Neural progenitor cell (in vitro differentiated cells): Measurements from ENCODE around the gene ADGRA1. TPM values are rescaled to one million over a fixed set of nuclear protein-coding genes. Genes with fewer than 3 reads are reported as not detected.

ENCODE experiments used
- DNase-seq: peaks from one replicate; pipeline ENCODE4 v3.0.0-alpha.2; 2016; ENCODE audit warnings: low spot score
- H2AFZ ChIP-seq: fragments of 200-600 bp; sonication (generic); replicated peaks from 2 replicates; pipeline ENCODE4 v1.6.1; 2016; ENCODE audit warnings: antibody characterized with exemption
- H3F3A ChIP-seq: fragments of 200-600 bp; sonication (generic); 2 replicates; pipeline ENCODE4 v1.6.1; 2016; ENCODE audit warnings: antibody characterized with exemption, low read depth
- H3K27ac ChIP-seq: fragments of 200-600 bp; sonication (generic); 2 replicates; pipeline ENCODE4 v1.5.1; 2016; ENCODE audit warnings: mild to moderate bottlenecking
- H3K27me3 ChIP-seq: fragments of 200-600 bp; sonication (generic); 2 replicates; pipeline ENCODE4 v1.6.1; 2016; ENCODE audit warnings: mild to moderate bottlenecking, moderate library complexity
- H3K36me3 ChIP-seq: fragments of 200-600 bp; sonication (generic); 2 replicates; pipeline ENCODE4 v1.5.1; 2016
- H3K4me1 ChIP-seq: fragments of 200-600 bp; sonication (generic); 2 replicates; pipeline ENCODE4 v1.6.1; 2016; ENCODE audit warnings: mixed run types
- H3K4me2 ChIP-seq: fragments of 200-600 bp; sonication (generic); 2 replicates; pipeline ENCODE4 v1.6.1; 2016
- H3K4me3 ChIP-seq: fragments of 200-600 bp; sonication (generic); 2 replicates; pipeline ENCODE4 v1.5.1; 2016
- H3K79me2 ChIP-seq: fragments of 200-600 bp; sonication (generic); 2 replicates; pipeline ENCODE4 v1.6.1; 2016; ENCODE audit warnings: low read depth
- H3K9ac ChIP-seq: fragments of 200-600 bp; sonication (generic); 2 replicates; pipeline ENCODE4 v1.6.1; 2016
- H3K9me3 ChIP-seq: fragments of 200-600 bp; sonication (generic); 2 replicates; pipeline ENCODE4 v1.5.1; 2016; ENCODE audit warnings: low read depth
- H4K20me1 ChIP-seq: fragments of 200-600 bp; sonication (generic); 2 replicates; pipeline ENCODE4 v1.6.1; 2016; ENCODE audit warnings: low read depth
- H3K27ac Mint-ChIP-seq: 3 replicates; pipeline ENCODE4 v1.8.0; 2021; ENCODE audit warnings: mixed read lengths
- H3K27me3 Mint-ChIP-seq: 2 replicates; pipeline ENCODE4 v1.8.0; 2022; ENCODE audit warnings: low read depth, mild to moderate bottlenecking, inconsistent platforms, moderate library complexity, mixed read lengths; ENCODE audit not compliant: insufficient read depth
- H3K36me3 Mint-ChIP-seq: 3 replicates; pipeline ENCODE4 v1.8.0; 2021; ENCODE audit warnings: mixed read lengths
- H3K4me1 Mint-ChIP-seq: 3 replicates; pipeline ENCODE4 v1.8.0; 2021; ENCODE audit warnings: mixed read lengths
- H3K4me3 Mint-ChIP-seq: 3 replicates; pipeline ENCODE4 v1.8.0; 2021; ENCODE audit warnings: mild to moderate bottlenecking, moderate library complexity, mixed read lengths
- H3K9me3 Mint-ChIP-seq: 3 replicates; pipeline ENCODE4 v1.8.0; 2020; ENCODE audit warnings: mixed read lengths
- EZH2 ChIP-seq: fragments of 200-600 bp; sonication (generic); IDR thresholded peaks from 2 replicates; pipeline ENCODE4 v1.6.1; 2017; ENCODE audit warnings: antibody characterized with exemption, mild to moderate bottlenecking, moderate library complexity
- EZH2phosphoT487 ChIP-seq: fragments of 200-600 bp; sonication (generic); IDR thresholded peaks from 2 replicates; pipeline ENCODE4 v1.6.1; 2017; ENCODE audit warnings: antibody characterized with exemption
- total RNA-seq: library from RNA; depleted of rRNA; stranded (reverse); fragments of >200 nt; gene quantifications from 2 replicates; pipeline ENCODE4 v1.2.3, GENCODE V29; 2015; ENCODE audit warnings: low replicate concordance
- TF ChIP-seq, protein P1 (sequence below): fragments of 200-600 bp; sonication (generic); IDR thresholded peaks from 2 replicates; pipeline ENCODE4 v1.5.1; 2017; ENCODE audit warnings: antibody characterized with exemption, mild to moderate bottlenecking

ADGRA1 gene
- total RNA-seq, 1 donor from 2014 or later, result not detected

DNA sequence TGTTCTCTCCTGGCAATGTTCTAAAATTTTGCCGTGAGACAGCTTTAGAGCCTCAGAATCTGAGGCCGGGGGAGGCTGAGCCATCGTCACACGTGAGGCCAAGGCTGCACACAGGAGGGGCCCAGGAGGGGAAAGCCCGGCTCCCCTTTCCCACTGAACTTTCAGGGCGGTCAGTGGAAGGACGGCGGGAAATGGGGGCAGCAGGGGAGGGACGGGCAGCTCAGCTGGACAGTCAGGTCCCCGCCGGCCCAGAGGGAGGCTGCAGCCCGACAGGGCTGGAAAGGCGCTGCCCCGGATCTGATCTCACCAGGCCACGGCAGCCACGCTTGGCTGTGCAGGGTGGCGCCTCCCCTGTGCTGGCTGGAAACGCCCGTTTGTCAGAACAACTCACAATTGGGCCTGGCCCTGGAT is 43.3 kb upstream of the ADGRA1 start:
- peaks cover 15% of the 10 kb centered on the region for H3K27me3 Mint-ChIP-seq
- no peaks in the 10 kb centered on the region for H4K20me1 ChIP-seq
- no peak for TF ChIP-seq EZH2
- TF ChIP-seq EZH2phosphoT487, result no peak
- TF ChIP-seq, protein P1, sequence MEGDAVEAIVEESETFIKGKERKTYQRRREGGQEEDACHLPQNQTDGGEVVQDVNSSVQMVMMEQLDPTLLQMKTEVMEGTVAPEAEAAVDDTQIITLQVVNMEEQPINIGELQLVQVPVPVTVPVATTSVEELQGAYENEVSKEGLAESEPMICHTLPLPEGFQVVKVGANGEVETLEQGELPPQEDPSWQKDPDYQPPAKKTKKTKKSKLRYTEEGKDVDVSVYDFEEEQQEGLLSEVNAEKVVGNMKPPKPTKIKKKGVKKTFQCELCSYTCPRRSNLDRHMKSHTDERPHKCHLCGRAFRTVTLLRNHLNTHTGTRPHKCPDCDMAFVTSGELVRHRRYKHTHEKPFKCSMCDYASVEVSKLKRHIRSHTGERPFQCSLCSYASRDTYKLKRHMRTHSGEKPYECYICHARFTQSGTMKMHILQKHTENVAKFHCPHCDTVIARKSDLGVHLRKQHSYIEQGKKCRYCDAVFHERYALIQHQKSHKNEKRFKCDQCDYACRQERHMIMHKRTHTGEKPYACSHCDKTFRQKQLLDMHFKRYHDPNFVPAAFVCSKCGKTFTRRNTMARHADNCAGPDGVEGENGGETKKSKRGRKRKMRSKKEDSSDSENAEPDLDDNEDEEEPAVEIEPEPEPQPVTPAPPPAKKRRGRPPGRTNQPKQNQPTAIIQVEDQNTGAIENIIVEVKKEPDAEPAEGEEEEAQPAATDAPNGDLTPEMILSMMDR, result no peak
- H3K4me2 ChIP-seq, result no peak overlapping the region
- no peak for DNase-seq
- no peak overlapping the region for H3K9ac ChIP-seq
- H3K9me3 Mint-ChIP-seq, result no peaks in the 10 kb centered on the region
- H3K4me1 ChIP-seq, result peaks cover 10% of the 10 kb centered on the region
- H3K4me3 Mint-ChIP-seq, result no peak overlapping the region
- no peak overlapping the region for H3K27ac ChIP-seq
- H3K79me2 ChIP-seq, result no peaks in the 10 kb centered on the region
- H3K27me3 ChIP-seq, result no peaks in the 10 kb centered on the region
- H2AFZ ChIP-seq, result no peak overlapping the region
- no peaks in the 10 kb centered on the region for H3K9me3 ChIP-seq
- no peak overlapping the region for H3K4me3 ChIP-seq
- H3K27ac Mint-ChIP-seq, result peak overlapping the region; percentile 81
- H3K4me1 Mint-ChIP-seq, result peaks cover 40% of the 10 kb centered on the region
- no peaks in the 10 kb centered on the region for H3K36me3 ChIP-seq
- H3K36me3 Mint-ChIP-seq, result no peaks in the 10 kb centered on the region
- peaks cover 14% of the 10 kb centered on the region for H3F3A ChIP-seq

DNA sequence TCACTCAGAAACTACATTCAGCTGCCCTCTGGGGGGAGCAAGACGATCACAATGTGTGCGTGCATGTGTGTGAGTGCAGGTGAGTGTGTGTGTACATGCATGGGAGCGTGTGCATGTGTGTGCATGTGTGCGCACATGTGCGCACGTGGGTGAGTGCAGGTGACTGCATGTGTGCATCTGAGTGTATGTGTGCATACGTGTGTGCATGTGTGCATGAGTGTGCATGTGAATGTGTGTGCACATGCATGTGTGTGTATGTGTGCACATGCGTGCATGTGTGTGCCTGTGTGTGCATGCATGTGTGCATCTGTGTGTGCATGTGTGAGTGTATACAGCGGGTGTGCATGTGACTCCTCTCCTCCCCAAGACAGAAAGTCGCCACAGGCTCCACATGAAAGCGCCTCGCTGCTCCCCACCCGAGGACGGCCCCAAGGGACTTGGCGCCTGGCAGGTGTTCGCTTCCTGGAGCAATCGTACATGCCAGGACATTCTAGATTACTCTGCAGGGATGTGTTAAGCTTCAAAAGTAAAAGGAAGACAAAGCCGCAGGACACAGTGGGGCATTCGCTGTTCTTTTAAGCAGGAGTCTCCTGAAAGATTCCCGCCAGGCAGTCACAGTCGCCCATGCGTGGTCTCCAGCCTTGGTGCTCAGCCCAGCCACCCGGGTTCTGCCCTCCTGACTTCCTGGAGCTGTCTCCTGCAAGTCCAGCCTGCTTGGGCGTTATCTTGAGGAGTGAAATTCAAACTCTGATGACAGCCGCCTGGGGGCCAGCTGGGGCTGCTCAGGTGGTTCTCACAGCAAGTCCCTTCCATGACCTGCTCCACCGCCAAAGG is 42.0 kb upstream of the ADGRA1 start:
- Mint-ChIP-seq H3K4me1 (peaks cover 41% of the 10 kb centered on the region), H3K4me3 (no peak overlapping the region), H3K36me3 (no peaks in the 10 kb centered on the region), H3K27me3 (peaks cover 15% of the 10 kb centered on the region), H3K9me3 (no peaks in the 10 kb centered on the region), H3K27ac (no peak overlapping the region)
- no peak overlapping the region for H3K9ac ChIP-seq
- no peaks in the 10 kb centered on the region for H3K27me3 ChIP-seq
- H3K4me2 ChIP-seq, result no peak overlapping the region
- no peak overlapping the region for H3K27ac ChIP-seq
- no peaks in the 10 kb centered on the region for H3K9me3 ChIP-seq
- no peak overlapping the region for H3K4me3 ChIP-seq
- peak; percentile 46 for DNase-seq
- H3F3A ChIP-seq, result peaks cover 14% of the 10 kb centered on the region
- TF ChIP-seq EZH2phosphoT487, result no peak
- TF ChIP-seq, protein P1, result no peak
- no peak for TF ChIP-seq EZH2
- H3K36me3 ChIP-seq, result no peaks in the 10 kb centered on the region
- no peaks in the 10 kb centered on the region for H3K79me2 ChIP-seq
- peaks cover 10% of the 10 kb centered on the region for H3K4me1 ChIP-seq
- no peaks in the 10 kb centered on the region for H4K20me1 ChIP-seq
- no peak overlapping the region for H2AFZ ChIP-seq

DNA sequence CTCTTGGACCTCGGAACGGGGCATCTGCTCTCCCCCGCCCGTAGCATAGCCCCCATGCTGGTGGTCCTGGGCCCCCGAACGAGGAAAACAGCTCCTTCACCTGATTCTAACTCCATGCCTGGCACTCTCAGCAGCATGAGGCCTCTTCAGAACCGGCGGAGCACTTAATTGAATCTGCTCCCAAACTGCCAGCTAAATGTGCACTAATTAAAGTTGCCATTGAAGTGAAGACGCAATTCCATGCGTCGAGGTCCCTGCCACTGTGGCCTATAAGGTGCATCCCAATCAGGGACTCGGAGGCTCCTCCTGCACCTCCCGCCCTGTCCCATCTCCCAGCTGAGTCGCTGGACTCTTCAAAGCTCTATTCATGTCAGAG is 41.3 kb upstream of the ADGRA1 start:
- Histone ChIP-seq H3K4me3 (no peak overlapping the region), H3K9ac (no peak overlapping the region), H3K36me3 (no peaks in the 10 kb centered on the region), H3K4me1 (peaks cover 10% of the 10 kb centered on the region), H3K4me2 (no peak overlapping the region), H3K27me3 (no peaks in the 10 kb centered on the region), H4K20me1 (no peaks in the 10 kb centered on the region), H3K79me2 (no peaks in the 10 kb centered on the region), H3K27ac (no peak overlapping the region), H2AFZ (no peak overlapping the region), H3F3A (peaks cover 14% of the 10 kb centered on the region), H3K9me3 (no peaks in the 10 kb centered on the region)
- Mint-ChIP-seq H3K9me3 (no peaks in the 10 kb centered on the region), H3K4me3 (no peak overlapping the region), H3K27ac (peak overlapping the region; percentile 12), H3K36me3 (no peaks in the 10 kb centered on the region), H3K27me3 (peaks cover 19% of the 10 kb centered on the region), H3K4me1 (peaks cover 45% of the 10 kb centered on the region)
- peak; percentile 41 for DNase-seq
- TF ChIP-seq, protein P1, result no peak
- TF ChIP-seq EZH2 (no peak), EZH2phosphoT487 (no peak)
